Measurements from ENCODE around the gene PCDHGB5.
"Not testable (repeated sequence)": the region's sequence is repeated elsewhere in the genome, so short reads cannot be mapped to it uniquely, and the experiment has no call there.

Gene PCDHGB5

GRCh38 chr5:141397756-141398551 is at the start of gene PCDHGB5:
TSS of gene PCDHGB5 (plus strand) at chr5:141397947. CDS start at chr5:141398128, 181 bp downstream.
- DNase-seq = not testable (repeated sequence)

GRCh38 chr5:141349917-141350619 is 47.7 kb upstream of the PCDHGB5 start, which contains the start of gene PCDHGB1:
TSS of gene PCDHGB1 (plus strand) at chr5:141350099. CDS start at chr5:141350261, 162 bp downstream.
- DNase-seq = peak; percentile 43

- DNase-seq = no peak
Observed at GRCh38 chr5:141351591-141351990, 46.2 kb upstream of the PCDHGB5 start.

- no peak for DNase-seq
Observed at GRCh38 chr5:141354900-141355469, 42.8 kb upstream of the PCDHGB5 start, which contains the start of gene PCDHGA4. TSS of gene PCDHGA4 (plus strand) at chr5:141355021. CDS start at chr5:141355108, 87 bp downstream.

GRCh38 chr5:141355641-141356040 is 42.1 kb upstream of the PCDHGB5 start:
- no peak for DNase-seq

- no peak for DNase-seq
Observed at GRCh38 chr5:141356133-141356532, 41.6 kb upstream of the PCDHGB5 start.

GRCh38 chr5:141356950-141357349 is 40.8 kb upstream of the PCDHGB5 start:
- no peak for DNase-seq

- peak; percentile 14 for DNase-seq
Observed at GRCh38 chr5:141359790-141360426, 37.8 kb upstream of the PCDHGB5 start, which contains the start of gene PCDHGB2. TSS of gene PCDHGB2 (plus strand) at chr5:141359994. CDS start at chr5:141360136, 142 bp downstream.

GRCh38 chr5:141360685-141361084 is 37.1 kb upstream of the PCDHGB5 start:
- no peak for DNase-seq

- DNase-seq = no peak
Observed at GRCh38 chr5:141362719-141363118, 35.0 kb upstream of the PCDHGB5 start.

GRCh38 chr5:141363952-141364660 is 33.6 kb upstream of the PCDHGB5 start, which contains the start of gene PCDHGA5:
TSS of gene PCDHGA5 (plus strand) at chr5:141364162. CDS start at chr5:141364331, 169 bp downstream.
- DNase-seq = no peak

- DNase-seq = no peak
Observed at GRCh38 chr5:141366016-141366896, 31.5 kb upstream of the PCDHGB5 start.

- no peak for DNase-seq
Observed at GRCh38 chr5:141369994-141370848, 27.5 kb upstream of the PCDHGB5 start, which contains the start of gene PCDHGB3. TSS of gene PCDHGB3 (plus strand) at chr5:141370242. CDS start at chr5:141370395, 153 bp downstream.

GRCh38 chr5:141371572-141372475 is 25.9 kb upstream of the PCDHGB5 start:
- DNase-seq = no peak

GRCh38 chr5:141373673-141374317 is 24.0 kb upstream of the PCDHGB5 start, which contains the start of gene PCDHGA6:
TSS of gene PCDHGA6 (plus strand) at chr5:141373891. CDS start at chr5:141374084, 193 bp downstream.
- no peak for DNase-seq

GRCh38 chr5:141374627-141375026 is 23.1 kb upstream of the PCDHGB5 start:
- no peak for DNase-seq

GRCh38 chr5:141375444-141376155 is 22.1 kb upstream of the PCDHGB5 start:
- DNase-seq = not testable (repeated sequence)
